A673 (cell line): ENCODE measurements around the gene SP140L.

Experiments used
- EZH2 ChIP-seq: fragments of 200-600 bp; sonication (generic); IDR thresholded peaks from 2 replicates; pipeline ENCODE4 v1.6.1; 2017; ENCODE audit warnings: borderline replicate concordance, low read depth, mild to moderate bottlenecking, mixed read lengths, antibody characterized with exemption, low read length; ENCODE audit not compliant: poor library complexity, severe bottlenecking
- TF ChIP-seq, protein P1 (sequence below): fragments of 300-800, 200-600 bp; sonication (generic); conservative IDR thresholded peaks from 2 replicates; pipeline ENCODE4 v1.5.1; 2017; ENCODE audit warnings: low read depth, mild to moderate bottlenecking, antibody characterized with exemption, low read length, moderate library complexity, mixed read lengths

- TF ChIP-seq, protein P1, sequence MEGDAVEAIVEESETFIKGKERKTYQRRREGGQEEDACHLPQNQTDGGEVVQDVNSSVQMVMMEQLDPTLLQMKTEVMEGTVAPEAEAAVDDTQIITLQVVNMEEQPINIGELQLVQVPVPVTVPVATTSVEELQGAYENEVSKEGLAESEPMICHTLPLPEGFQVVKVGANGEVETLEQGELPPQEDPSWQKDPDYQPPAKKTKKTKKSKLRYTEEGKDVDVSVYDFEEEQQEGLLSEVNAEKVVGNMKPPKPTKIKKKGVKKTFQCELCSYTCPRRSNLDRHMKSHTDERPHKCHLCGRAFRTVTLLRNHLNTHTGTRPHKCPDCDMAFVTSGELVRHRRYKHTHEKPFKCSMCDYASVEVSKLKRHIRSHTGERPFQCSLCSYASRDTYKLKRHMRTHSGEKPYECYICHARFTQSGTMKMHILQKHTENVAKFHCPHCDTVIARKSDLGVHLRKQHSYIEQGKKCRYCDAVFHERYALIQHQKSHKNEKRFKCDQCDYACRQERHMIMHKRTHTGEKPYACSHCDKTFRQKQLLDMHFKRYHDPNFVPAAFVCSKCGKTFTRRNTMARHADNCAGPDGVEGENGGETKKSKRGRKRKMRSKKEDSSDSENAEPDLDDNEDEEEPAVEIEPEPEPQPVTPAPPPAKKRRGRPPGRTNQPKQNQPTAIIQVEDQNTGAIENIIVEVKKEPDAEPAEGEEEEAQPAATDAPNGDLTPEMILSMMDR, result no peak
- TF ChIP-seq EZH2, result no peak
These were observed 78.8 kb downstream of the SP140L start for GRCh38 chr2:230405824-230406223.
